HCT116 (cell line): ENCODE measurements around the gene STT3B. TPM values are rescaled to one million over a fixed set of nuclear protein-coding genes. Genes with fewer than 3 reads are reported as not detected.

Experiments used
- ATAC-seq: fragments of 200-7000 bp; cut with Tn5 transposase; 2 replicates; pipeline ENCODE4 v1.9.1; 2020; ENCODE audit warnings: mild to moderate bottlenecking, moderate library complexity
- BruUV-seq: library from RNA; stranded (reverse); fragments of 400-500 nt; replicated peaks from 2 replicates; lab custom pipeline; 2021; lab: Mats Ljungman, UMichigan
- CTCF ChIA-PET: fragments of 300-600 bp; sonication (Branson Sonifier 250); formaldehyde crosslinking; loops from one replicate; lab custom pipeline; 2021; ENCODE audit warnings: antibody characterized with exemption; lab: Charles Lee
- POLR2A ChIA-PET: fragments of 300-600, 350-600 bp; sonication (Branson Sonifier 250); formaldehyde crosslinking; loops from one replicate; lab custom pipeline; 2021; ENCODE audit warnings: antibody characterized with exemption; lab: Charles Lee
- RAD21 ChIA-PET, 2 experiments: fragments of 300-600 bp; sonication (Branson Sonifier 250); formaldehyde crosslinking; loops; one replicate each; lab custom pipeline; 2023; ENCODE audit warnings: low total read pairs in 2 of 2; ENCODE audit not compliant: uncharacterized antibody in 2 of 2, unreplicated experiment in 2 of 2, low non-redundant PET in 1 of 2; lab: Charles Lee
- DNase-seq: peaks from one replicate; pipeline ENCODE4 v3.0.0-alpha.2; 2010; ENCODE audit warnings: low read depth, low spot score
- H2AFZ ChIP-seq: fragments of 200-600 bp; shearing (Covaris generic), sonication (generic); 2 replicates; pipeline ENCODE4 v1.6.1; 2017; ENCODE audit warnings: low read depth, mixed run types, mixed read lengths, antibody characterized with exemption, low read length; ENCODE audit not compliant: poor library complexity, severe bottlenecking
- H3K27ac ChIP-seq: 2 replicates; pipeline ENCODE4 v1.5.1; 2012; ENCODE audit warnings: low read depth, low read length
- H3K27me3 ChIP-seq: fragments of 200-600 bp; sonication (generic); 2 replicates; pipeline ENCODE4 v1.6.1; 2016; ENCODE audit warnings: mixed run types, low read length, mixed read lengths; ENCODE audit not compliant: insufficient read depth
- H3K36me3 ChIP-seq, 2 experiments: fragments of 200-500 bp in 1 of 2; fragments of 200-600 bp in 1 of 2; sonication (Bioruptor generic) in 1 of 2; sonication (generic) in 1 of 2; 2 replicates each; pipeline versions ENCODE4 v1.5.1 to v1.6.1; 2014 to 2016; ENCODE audit warnings: low read length in 2 of 2, inconsistent platforms in 1 of 2, mixed read lengths in 1 of 2, mixed run types in 1 of 2; ENCODE audit not compliant: insufficient read depth in 2 of 2, control insufficient read depth in 1 of 2
- H3K4me1 ChIP-seq, 2 experiments: fragments of 200-600 bp in 1 of 2; sonication (generic) in 1 of 2; 2 replicates each; pipeline versions ENCODE4 v1.5.1 to v1.6.1; 2012 to 2017; ENCODE audit warnings: low read length in 2 of 2, inconsistent platforms in 1 of 2, mild to moderate bottlenecking in 1 of 2, mixed read lengths in 1 of 2, mixed run types in 1 of 2, moderate library complexity in 1 of 2; ENCODE audit not compliant: insufficient read depth in 2 of 2, control insufficient read depth in 1 of 2
- H3K4me2 ChIP-seq: fragments of 200-600 bp; sonication (generic); 2 replicates; pipeline ENCODE4 v1.6.1; 2017; ENCODE audit warnings: mixed run types, low read length, mixed read lengths
- H3K4me3 ChIP-seq, 2 experiments: fragments of 200-600 bp in 1 of 2; sonication (generic) in 1 of 2; replicated peaks in 1 of 2; 2 replicates each; pipeline ENCODE4 v1.5.1; 2011 to 2016; ENCODE audit warnings: low read length in 2 of 2, control low read depth in 1 of 2, low read depth in 1 of 2, mild to moderate bottlenecking in 1 of 2, mixed read lengths in 1 of 2, mixed run types in 1 of 2
- H3K79me2 ChIP-seq: fragments of 200-600 bp; sonication (generic); 2 replicates; pipeline ENCODE4 v1.6.1; 2017; ENCODE audit warnings: mild to moderate bottlenecking, mixed run types, low read length, moderate library complexity, mixed read lengths; ENCODE audit not compliant: insufficient read depth
- H3K9ac ChIP-seq: fragments of 200-600 bp; sonication (generic); 2 replicates; pipeline ENCODE4 v1.6.1; 2016; ENCODE audit warnings: low read length, mixed read lengths
- H3K9me2 ChIP-seq: fragments of 200-600 bp; sonication (generic), shearing (Covaris generic); 2 replicates; pipeline ENCODE4 v1.6.1; 2017; ENCODE audit warnings: mixed run types, mild to moderate bottlenecking, moderate library complexity; ENCODE audit not compliant: insufficient read depth
- H3K9me3 ChIP-seq, 2 experiments: fragments of 200-500 bp in 1 of 2; fragments of 200-600 bp in 1 of 2; sonication (Bioruptor generic) in 1 of 2; sonication (generic) in 1 of 2; 2 replicates each; pipeline ENCODE4 v1.6.1; 2014 to 2017; ENCODE audit warnings: low read length in 2 of 2, mixed read lengths in 2 of 2, inconsistent platforms in 1 of 2, low read depth in 1 of 2, mild to moderate bottlenecking in 1 of 2, mixed run types in 1 of 2, moderate library complexity in 1 of 2; ENCODE audit not compliant: control insufficient read depth in 1 of 2, insufficient read depth in 1 of 2
- H4K20me1 ChIP-seq: fragments of 200-600 bp; sonication (generic), shearing (Covaris generic); 2 replicates; pipeline ENCODE4 v1.6.1; 2017; ENCODE audit warnings: mixed run types, mild to moderate bottlenecking, moderate library complexity; ENCODE audit not compliant: insufficient read depth
- ATF3 ChIP-seq: IDR thresholded peaks from 2 replicates; pipeline ENCODE4 v1.6.1; 2012
- CBX3 ChIP-seq: IDR thresholded peaks from 2 replicates; pipeline ENCODE4 v1.6.1; 2012; ENCODE audit warnings: low read depth
- EGR1 ChIP-seq: IDR thresholded peaks from 2 replicates; pipeline ENCODE4 v1.6.1; 2012; ENCODE audit warnings: low read depth
- ELF1 ChIP-seq: IDR thresholded peaks from 2 replicates; pipeline ENCODE4 v1.6.1; 2012; ENCODE audit warnings: low read depth, borderline replicate concordance
- EZH2 ChIP-seq: fragments of 200-600 bp; sonication (generic); IDR thresholded peaks from 2 replicates; pipeline ENCODE4 v1.6.1; 2017; ENCODE audit warnings: antibody characterized with exemption, mixed run types
- EZH2phosphoT487 ChIP-seq: fragments of 200-600 bp; IDR thresholded peaks from 2 replicates; pipeline ENCODE4 v1.6.1; 2018; ENCODE audit warnings: antibody characterized with exemption, borderline replicate concordance
- FOSL1 ChIP-seq: IDR thresholded peaks from 2 replicates; pipeline ENCODE4 v1.6.1; 2012; ENCODE audit warnings: low read depth
- JUND ChIP-seq: IDR thresholded peaks from 2 replicates; pipeline ENCODE4 v1.6.1; 2012
- POLR2A ChIP-seq: IDR thresholded peaks from 2 replicates; pipeline ENCODE4 v1.7.0; 2011; ENCODE audit warnings: borderline replicate concordance; ENCODE audit not compliant: insufficient read depth, insufficient read length; ENCODE audit errors: extremely low read depth
- POLR2AphosphoS5 ChIP-seq: IDR thresholded peaks from 2 replicates; pipeline ENCODE4 v1.6.1; 2011; ENCODE audit warnings: mild to moderate bottlenecking, low read depth, low read length, moderate library complexity
- REST ChIP-seq: IDR thresholded peaks from 2 replicates; pipeline ENCODE4 v1.6.1; 2012; ENCODE audit warnings: low read depth
- SIN3A ChIP-seq: IDR thresholded peaks from 2 replicates; pipeline ENCODE4 v1.6.1; 2012; ENCODE audit warnings: low read depth
- SP1 ChIP-seq: IDR thresholded peaks from 2 replicates; pipeline ENCODE4 v1.6.1; 2012; ENCODE audit warnings: low read depth
- SRF ChIP-seq: IDR thresholded peaks from 2 replicates; pipeline ENCODE4 v1.6.1; 2012; ENCODE audit warnings: low read depth
- ZBTB33 ChIP-seq: IDR thresholded peaks from 2 replicates; pipeline ENCODE4 v1.6.1; 2011; ENCODE audit warnings: mild to moderate bottlenecking, low read length, moderate library complexity; ENCODE audit not compliant: insufficient replicate concordance; ENCODE audit errors: extremely low read depth
- ZFX ChIP-seq: fragments of 450-650 bp; IDR thresholded peaks from 2 replicates; pipeline ENCODE4 v1.6.1; 2017
- intact Hi-C: fragments of 100-400 bp; cut with micrococcal nuclease; formaldehyde crosslinking; loops from 2 replicates; pipeline ENCODE4 v1.10.0; 2022
- total RNA-seq: library from RNA; stranded (reverse); gene quantifications from one replicate; pipeline ENCODE4 v1.2.1, GENCODE V29; 2021; ENCODE audit not compliant: unreplicated experiment

Gene STT3B
- total RNA-seq, 1 experiment from 2014 or later: 131 TPM

- TF ChIP-seq POLR2A (no peak), EGR1 (no peak), SRF (no peak), SP1 (no peak), ATF3 (no peak), ZFX (no peak), POLR2AphosphoS5 (no peak), ELF1 (no peak), ZBTB33 (no peak), REST (no peak), EZH2 (no peak), EZH2phosphoT487 (no peak), CBX3 (no peak), SIN3A (no peak), FOSL1 (no peak), JUND (no peak)
- CTCF ChIA-PET: no interaction called here
These were observed 138.0 kb downstream of the STT3B start for GRCh38 chr3:31670722-31671121.

More at GRCh38 chr3:31670722-31671121, 138.0 kb downstream of the STT3B start:
- H3K4me1 ChIP-seq: no peaks in the 10 kb centered on the region
- no peak for DNase-seq
- no peak for ATAC-seq
- ChIA-PET POLR2A (no interaction called here), RAD21 (no interaction called here)
- intact Hi-C loops: no loop called here
- no peak overlapping the region for H3K27ac ChIP-seq
- no peaks in the 10 kb centered on the region for H3K9me3 ChIP-seq
- no peak overlapping the region for H2AFZ ChIP-seq
- H3K9ac ChIP-seq: no peak overlapping the region
- no peaks in the 10 kb centered on the region for H3K9me2 ChIP-seq
- no peaks in the 10 kb centered on the region for H3K36me3 ChIP-seq
- H3K4me3 ChIP-seq: no peak overlapping the region
- no peaks in the 10 kb centered on the region for H3K27me3 ChIP-seq
- BruUV-seq: no TSS peak
- no peaks in the 10 kb centered on the region for H3K79me2 ChIP-seq
- no peak overlapping the region for H3K4me2 ChIP-seq
- H4K20me1 ChIP-seq: no peaks in the 10 kb centered on the region
